Measurements from ENCODE around the gene PALD1.

PALD1 gene

DNA sequence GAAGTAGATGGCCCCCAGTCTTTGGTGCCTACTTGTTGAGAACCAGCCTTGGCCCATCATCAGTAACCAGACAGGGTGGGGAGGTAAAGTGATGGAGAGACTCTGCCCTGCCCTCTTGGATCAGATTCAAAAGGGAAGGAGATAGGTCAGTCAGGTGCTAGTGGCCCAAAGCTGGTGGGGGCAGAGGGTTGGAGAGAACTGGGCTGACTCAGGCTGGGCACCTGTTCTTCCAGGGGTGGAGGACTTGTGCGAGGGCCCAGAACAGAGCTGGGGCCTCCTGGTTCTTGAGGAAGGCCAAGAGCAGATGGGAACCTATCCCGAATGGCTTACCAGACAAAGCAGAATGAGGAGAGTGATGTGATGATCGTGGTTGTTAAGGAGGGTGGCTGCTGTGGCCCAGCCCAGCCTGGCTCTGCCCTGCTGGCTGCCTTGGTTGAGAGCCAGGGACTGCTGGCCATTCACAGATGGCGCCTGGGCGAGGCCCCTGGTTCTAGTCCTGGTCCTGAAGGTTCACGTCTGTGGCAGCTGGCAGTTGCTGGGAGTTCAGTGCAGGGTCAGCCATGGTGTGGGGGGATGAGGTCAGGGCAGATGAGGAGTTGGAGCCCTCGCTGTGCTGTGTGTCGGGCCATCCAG is 36.6 kb downstream of the PALD1 start:
- CTCF ChIA-PET = no interaction called here
- POLR2A ChIA-PET = no interaction called here
- no peak for DNase-seq (ENCODE audit: extremely low spot score)
- no peak for TF ChIP-seq CTCF (IDR thresholded peaks at IDR 0.05; ENCODE audit: control extremely low read depth, extremely low read depth, low read depth, missing control alignments)

DNA sequence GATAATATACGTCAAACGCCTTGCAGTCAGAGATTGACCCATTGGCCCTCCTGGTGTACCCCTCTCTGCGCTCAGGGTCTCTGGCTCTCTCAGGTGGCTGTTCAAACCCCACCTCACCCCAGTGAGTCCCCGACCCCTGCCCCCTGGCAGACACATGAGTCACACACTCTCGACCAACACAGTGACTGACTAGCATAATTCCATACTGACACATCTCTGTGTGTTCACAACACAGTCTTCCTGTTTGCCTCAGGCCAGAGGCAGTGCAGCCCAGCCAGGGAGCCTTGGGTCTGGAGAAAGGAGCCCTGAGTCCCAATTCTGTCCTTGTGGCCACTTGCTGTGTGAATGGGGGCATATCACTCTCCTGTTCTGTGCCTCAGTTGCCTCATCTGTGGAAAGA is 40.1 kb downstream of the PALD1 start:
- no peak for DNase-seq (ENCODE audit: extremely low spot score)
- no peak for TF ChIP-seq CTCF (IDR thresholded peaks at IDR 0.05; ENCODE audit: control extremely low read depth, extremely low read depth, low read depth, missing control alignments)
- ChIA-PET CTCF (no interaction called here), POLR2A (no interaction called here)

- no peak for DNase-seq (ENCODE audit: extremely low spot score)
- POLR2A ChIA-PET = no interaction called here
- CTCF ChIA-PET = interaction anchor here (0.8 to 1.7 kb wide), 2 partner anchors 10 to 62 kb away, joined by 3 to 4 read pairs; no protein-coding TSS in a partner anchor
- no peak for TF ChIP-seq CTCF (IDR thresholded peaks at IDR 0.05; ENCODE audit: control extremely low read depth, extremely low read depth, low read depth, missing control alignments)
These were observed 44.5 kb downstream of the PALD1 start for GRCh38 chr10:70523057-70523456.

GRCh38 chr10:70523549-70523948 is 45.0 kb downstream of the PALD1 start:
- ChIA-PET POLR2A (no interaction called here), CTCF (interaction anchor here (0.8 to 1.7 kb wide), 3 partner anchors 10 to 78 kb away, joined by 3 to 4 read pairs (median 3); no protein-coding TSS in a partner anchor)
- no peak for DNase-seq (ENCODE audit: extremely low spot score)
- no peak for TF ChIP-seq CTCF (IDR thresholded peaks at IDR 0.05; ENCODE audit: control extremely low read depth, extremely low read depth, low read depth, missing control alignments)

GRCh38 chr10:70528314-70528713 is 49.7 kb downstream of the PALD1 start:
- DNase-seq (ENCODE audit: extremely low spot score) = no peak
- ChIA-PET POLR2A (no interaction called here), CTCF (interaction anchor here (1.2 to 2.4 kb wide), 4 partner anchors 9 to 164 kb away, joined by 3 to 9 read pairs (median 3); no protein-coding TSS in a partner anchor)
- TF ChIP-seq CTCF (IDR thresholded peaks at IDR 0.05; ENCODE audit: control extremely low read depth, extremely low read depth, low read depth, missing control alignments) = no peak

DNA sequence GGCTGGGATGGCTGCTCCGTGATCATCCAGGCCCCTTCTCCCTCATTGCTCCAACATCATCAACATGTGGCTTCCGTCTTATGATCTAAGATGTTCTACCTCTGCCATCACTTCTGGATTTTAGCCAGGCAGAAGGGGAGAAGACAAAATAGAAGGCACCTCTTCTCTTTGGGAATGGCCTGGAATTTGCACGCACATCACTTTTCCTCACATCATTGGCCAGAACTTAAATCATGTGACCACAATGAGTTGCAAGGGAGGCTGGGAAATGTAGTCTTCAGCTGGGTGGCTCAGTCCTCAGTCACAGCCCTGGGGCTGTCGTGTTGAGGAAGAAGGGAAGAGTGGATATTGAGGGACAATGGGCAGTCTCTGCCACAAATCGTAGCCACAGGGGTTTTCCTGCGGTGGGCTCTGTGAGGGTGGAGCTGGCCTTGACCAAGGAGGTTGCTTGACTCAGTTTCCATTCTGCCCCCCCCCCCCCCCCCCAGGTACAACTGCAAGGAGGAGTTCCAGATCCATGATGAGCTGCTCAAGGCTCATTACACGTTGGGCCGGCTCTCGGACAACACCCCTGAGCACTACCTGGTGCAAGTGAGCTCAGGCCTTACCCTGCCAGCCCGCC is 50.3 kb downstream of the PALD1 start:
- CTCF ChIA-PET = interaction anchor here (1.1 to 1.5 kb wide), 7 partner anchors 8 to 413 kb away, joined by 3 to 5 read pairs (median 3); no protein-coding TSS in a partner anchor
- POLR2A ChIA-PET = no interaction called here
- DNase-seq (ENCODE audit: extremely low spot score) = no peak
- no peak for TF ChIP-seq CTCF (IDR thresholded peaks at IDR 0.05; ENCODE audit: control extremely low read depth, extremely low read depth, low read depth, missing control alignments)

Measured in GM10248 (cell line).